NAMALWA (cell line): ENCODE results near the gene DNM2.
"Not testable (repeated sequence)": the region's sequence is repeated elsewhere in the genome, so short reads cannot be mapped to it uniquely, and the experiment has no call there.

Source experiments
- DNase-seq: peaks from one replicate; pipeline ENCODE4 v3.0.0-alpha.2; 2015; ENCODE audit warnings: low spot score

DNM2 gene

DNA sequence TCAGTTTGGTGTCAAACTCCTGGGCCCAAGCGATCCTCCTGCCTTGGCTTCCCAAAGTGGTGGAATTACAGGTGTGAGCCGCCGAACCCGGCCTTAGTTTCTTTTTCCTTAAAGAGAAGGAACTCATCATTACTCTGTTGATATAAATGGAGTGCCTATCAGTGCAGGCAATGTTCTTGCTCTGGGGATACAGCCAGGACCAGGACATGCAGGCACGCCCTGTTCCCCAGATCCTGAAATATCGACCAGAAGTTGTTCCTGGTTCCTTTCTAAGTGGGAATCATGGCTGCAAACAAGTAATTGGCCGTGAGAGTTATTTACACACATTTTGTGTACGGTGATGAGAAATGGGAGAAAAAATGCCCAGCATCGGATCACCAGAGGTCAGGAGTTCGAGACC, 8.4 kb downstream of the DNM2 start:
- no peak for DNase-seq

DNA sequence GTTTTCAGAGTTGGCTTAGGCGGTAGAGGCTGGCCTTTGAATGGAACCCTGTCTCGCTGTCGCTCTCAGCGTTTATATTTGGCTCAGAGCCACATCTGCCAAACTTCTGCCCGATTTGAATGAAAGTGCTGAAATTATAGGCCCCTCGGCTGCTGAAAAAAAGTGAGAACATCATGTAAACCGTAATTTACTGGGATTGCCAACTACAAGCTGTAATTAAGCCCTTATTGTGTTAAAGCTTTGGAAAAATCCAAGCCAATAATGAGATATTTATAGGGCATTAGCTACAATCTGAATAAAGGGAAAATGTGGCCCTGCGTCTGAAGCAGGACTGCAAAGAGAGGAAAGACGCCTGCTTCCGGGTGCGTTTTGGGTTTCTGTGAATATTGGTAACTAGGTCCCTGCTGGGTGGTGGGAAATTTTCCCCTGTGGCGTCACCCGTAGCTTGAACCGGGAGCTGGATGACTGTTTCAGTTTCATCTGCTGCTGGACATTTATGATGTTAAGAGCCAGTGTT, 9.9 kb downstream of the DNM2 start:
- no peak for DNase-seq

DNA sequence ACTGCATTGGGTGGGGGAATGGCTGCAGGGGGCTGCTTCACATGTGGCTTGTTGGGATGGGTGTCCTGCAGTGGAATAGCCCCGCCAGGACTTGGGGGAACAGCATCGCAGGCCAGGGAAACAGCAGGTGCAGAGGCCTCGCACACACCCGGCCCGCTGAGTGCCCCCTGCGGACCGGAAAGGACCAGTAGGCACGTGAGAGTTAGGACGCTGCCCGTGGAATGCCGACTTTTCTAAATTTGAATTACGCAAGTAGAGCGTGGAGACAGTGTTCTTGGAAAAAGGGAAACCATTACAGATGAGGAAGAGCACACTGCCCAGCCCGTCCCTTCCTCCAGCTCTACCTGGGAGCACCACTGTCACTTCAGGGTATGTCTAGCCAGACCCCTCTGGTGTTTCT, 11.5 kb downstream of the DNM2 start:
- DNase-seq = no peak

DNA sequence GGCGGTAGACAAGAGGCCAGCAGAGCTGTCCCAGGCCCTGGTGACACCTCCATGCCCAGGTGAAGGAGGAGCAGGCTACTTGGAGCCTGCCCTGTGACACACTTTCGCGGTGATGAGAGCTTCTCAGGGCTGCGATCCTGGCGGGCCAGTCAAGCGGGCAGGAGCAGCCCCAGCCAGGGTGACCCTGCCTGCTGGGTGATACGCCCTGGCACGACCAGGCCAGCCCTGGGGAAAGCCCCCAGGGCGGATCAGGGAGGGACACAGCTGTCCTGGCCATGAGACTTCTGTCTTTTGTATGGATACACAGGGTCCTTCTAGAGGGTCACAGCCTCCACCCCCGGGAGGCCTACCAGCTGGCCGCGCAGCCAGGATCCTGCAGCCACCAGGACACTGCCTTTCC, 13.1 kb downstream of the DNM2 start:
- DNase-seq = no peak

DNA sequence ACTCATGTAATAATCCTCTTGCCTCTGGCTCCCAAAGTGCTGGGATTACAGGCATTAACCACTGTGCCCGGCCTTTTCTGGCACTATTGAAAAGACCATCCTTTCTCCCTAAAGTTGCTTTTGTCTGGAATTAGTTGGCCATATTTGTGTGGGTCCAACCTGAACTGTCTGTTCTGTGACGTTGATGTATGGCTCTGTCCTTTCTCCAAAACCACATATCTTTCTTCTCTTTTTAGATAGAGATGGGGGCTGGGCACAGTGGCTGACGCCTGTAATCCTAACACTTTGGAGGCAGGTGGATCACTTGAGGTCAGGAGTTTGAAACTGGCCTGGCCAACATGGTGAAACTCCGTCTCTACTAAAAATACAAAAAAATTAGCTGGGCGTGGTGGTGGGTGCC, 17.9 kb downstream of the DNM2 start:
- no peak for DNase-seq

DNA sequence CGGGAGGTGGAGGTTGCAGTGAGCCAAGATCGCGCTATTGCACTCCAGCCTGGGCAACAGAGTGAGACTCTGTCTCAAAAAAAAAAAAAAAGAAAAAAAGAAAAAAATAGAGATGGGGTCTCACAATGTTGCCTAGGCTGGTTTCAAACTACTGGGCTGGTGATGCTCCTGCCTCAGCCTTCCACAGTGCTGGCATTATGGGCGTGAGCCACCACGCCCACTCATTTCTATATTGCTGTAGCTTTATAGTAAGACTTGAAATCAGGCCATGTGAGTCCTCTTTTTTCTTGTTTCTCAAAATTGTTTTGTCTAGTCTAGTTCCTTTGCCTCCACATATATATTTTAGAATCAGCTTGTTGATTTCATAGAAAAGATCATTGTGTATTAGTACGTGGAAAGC, 18.3 kb downstream of the DNM2 start:
- no peak for DNase-seq

DNA sequence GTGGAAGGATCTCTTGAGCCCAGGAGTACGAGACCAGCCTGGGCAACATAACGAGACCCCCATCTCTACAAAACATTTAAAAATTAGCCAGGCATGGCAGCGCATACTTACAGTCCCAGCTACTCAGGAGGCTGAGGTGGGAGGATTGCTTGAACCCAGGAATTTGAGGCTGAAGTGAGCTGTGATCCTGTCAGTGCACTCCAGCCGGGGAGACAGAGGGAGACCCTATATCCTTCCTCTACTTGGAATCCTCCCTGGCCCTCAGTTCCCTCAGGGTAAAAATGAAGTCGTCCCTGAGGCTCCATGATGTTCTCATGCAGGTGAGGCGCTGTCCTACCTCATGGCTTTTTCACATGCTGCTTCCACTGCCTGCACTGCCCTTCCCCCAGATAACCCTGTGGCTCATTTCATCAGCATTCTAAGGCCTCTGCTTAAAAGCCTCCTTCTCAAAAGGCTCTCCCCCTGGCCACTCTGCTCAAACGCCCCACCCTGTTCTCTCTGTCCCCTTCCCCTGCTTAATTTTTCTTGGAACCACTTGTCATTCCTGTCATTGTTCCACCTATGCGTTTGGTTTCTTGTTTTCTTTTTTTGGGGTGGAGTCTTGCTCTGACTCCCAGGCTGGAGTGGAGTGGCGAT, 19.2 kb downstream of the DNM2 start:
- DNase-seq = no peak

DNA sequence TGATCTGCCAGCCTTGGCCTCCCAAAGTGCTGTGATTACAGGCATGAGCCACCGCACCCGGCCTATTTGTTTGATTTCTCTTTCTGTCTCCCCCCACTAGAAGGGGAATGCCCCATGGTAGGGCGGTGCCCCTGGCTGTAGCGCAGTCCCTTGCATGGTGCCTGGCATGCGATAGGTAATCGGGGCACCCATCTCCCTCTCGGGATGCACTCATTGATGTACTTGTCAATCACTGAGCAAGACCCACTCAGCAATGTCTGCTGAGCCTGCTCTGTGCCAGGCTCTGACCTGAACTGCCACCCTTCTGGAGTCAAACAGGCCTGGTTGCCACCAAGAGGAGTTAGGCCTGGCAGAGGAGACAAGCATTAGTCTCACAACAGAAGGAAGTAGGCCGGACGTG, 19.8 kb downstream of the DNM2 start:
- no peak for DNase-seq

DNA sequence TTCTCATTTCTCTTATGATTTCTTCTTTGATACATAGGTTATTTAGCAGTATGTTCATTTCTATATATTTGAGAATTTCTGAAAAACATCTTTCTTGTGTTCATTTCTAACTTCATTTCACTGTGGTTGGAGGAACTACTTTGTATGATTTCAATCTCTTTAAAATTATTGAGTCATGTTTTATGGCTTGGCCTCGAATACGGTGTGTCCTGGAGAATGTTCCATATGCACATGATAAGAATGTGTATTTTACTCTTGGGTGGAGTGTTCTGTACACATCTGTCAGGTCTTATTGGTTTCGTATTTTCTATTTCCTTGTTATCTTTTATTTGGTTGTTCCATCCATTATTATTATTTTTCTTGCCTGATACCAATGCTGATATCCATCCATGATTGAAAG, 22.9 kb downstream of the DNM2 start:
- no peak for DNase-seq

DNA sequence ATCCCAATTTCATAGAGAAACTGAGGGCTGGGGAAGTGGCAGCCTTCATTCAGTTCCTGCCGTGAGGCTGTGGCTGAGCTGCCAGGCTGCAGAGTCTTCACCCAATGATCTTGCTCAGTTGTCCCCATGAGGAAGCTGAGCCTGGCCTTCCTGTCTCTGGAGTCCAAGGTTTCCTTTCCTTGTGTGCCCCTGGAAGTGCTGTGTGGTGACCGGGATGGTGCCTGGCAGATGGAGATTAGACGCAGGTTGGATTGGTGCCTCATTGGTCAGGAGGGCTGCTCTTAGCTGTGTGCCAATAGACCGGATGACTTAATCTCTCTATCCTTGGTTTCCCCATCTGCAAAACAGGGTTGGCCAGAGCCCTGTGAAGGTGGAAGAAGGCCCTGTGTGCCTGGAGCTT, 24.6 kb downstream of the DNM2 start:
- no peak for DNase-seq

DNA sequence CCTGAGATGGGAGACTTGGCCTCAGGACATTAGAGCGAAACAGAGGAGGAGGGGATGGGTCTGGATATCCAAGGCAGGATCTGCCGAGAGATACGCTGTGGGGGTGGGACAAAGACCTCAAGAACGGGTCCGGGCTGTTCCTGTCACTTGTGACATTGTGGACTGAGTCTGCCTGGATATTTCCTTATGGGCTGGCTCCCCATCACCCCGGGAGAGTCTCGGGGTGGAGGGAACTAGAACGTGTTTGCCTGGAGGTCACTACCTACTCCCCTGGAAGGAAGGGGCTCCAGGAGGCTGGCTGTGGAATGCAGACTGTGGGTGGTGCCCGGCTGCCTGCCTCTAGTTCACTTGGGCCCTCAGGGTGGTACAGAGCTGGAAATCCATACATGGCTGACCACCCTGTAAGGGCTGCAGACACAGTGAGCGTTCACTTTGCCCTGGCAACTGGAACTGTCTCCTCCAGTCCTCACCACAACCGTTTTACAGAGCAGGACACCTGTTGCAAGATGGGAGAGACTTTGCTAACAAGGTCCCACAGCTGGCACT, 26.4 kb downstream of the DNM2 start:
- DNase-seq = no peak

DNA sequence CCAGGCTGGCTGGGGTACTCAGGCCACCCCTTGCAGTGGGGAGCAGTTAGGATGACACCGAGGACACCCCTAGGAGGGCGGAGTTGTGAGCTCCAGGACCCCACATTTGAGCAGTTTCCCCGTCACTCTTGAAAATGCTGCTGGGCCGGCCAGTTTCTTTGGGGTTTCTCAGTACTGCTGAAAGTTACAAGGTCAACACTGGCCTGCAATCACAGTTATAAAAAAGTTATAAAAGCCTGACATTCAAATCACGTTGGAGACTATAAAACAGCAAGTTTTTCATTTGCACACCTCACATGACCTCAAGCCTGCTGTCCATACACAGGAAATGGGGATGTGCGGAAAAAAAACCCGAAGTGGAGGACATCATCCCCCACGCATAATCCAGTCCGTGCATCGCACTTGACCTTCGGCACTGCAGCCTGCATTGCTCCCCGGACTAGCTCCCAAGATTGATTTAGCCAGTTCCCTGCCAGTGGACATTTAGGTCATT, 27.0 kb downstream of the DNM2 start:
- DNase-seq = no peak

DNA sequence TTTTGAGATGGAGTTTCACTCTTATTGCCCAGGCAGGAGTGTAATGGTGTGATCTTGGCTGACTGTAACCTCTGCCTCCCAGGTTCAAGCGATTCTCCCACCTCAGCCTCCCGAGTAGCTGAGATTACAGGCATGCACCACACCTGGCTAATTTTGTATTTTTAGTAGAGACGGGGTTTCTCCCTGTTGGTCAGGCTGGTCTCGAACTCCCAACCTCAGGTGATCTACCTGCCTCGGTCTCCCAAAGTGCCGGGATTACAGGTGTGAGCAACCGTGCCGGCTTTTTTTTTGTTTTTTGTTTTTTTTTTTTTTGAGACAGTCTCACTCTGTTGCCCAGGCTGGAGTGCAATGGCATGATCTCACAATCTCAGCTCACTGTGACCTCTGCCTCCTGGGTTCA, 28.6 kb downstream of the DNM2 start:
- DNase-seq = not testable (repeated sequence)

DNA sequence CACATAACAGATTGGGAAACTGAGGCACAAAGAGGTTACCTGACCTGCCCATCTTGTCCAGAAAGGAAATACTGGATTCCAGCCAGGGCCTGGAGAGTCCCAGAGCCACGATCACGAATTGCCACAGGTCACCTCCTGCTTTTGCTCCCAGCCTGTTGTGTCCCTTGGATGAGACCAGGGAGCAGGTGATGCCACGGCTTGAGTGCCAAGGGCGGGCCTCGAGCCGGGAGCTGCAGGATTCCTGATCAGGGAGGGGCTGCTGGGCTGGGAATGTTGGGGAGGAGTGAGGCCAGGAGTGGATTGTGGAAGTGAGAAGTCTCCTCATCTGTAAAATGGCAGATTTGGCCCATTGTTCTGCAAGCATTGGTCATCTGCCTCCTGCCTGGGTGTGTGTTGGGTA, 29.4 kb downstream of the DNM2 start:
- DNase-seq = no peak

DNA sequence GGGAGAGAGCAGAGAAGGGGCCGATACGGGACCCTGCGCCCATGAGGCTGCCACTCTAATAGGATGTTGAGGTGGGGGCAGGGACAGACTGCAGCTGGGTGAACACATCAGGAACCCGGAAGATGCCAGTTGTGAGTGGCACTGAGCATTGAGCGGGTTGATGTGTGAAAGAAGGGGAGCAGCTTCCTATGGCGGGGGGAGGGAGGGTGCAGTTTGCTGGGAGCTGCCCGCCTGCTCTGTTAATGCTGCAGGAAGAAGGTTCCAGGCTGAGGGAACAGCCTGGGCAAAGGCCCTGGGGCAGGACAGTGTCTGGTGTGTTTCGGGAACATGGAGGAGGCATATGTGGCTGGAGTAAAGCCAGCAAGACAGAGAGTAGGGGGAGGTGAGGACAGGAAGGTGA, 29.8 kb downstream of the DNM2 start:
- no peak for DNase-seq

DNA sequence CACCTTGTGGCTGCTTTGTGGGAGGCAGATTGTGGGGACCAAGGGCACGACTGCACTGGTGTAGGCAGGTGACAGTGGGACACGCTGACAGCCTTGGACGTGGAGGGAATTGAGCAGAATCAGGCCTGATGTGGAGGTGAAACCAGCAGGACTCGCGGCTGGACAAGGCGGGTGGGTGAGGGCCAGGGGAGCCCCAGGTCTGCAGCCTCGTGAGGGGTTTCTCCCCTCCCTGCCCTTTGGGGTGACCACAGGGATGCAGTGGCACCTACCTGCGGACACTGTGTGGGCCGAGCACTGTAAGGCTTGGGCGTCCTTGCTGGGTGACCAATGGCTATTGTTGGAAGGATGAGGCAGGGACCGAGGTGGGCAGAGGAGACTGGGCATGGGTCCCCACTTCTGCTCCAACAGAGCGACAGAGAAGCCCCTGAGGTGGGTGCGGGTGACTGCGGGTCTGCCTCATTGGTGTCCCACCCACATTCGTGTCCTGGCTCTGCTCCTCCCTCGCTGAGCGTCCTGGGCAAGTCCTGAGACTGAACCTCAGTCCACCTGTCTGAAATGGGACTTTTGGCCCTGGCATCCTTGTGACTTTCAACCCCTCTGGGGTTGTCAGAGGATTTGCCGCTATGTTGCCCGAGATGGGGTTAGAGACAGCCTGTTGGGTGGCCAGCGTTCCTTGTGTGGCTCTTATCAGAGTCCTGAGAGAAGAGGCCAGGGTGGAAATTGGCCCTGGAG, 30.5 kb downstream of the DNM2 start:
- DNase-seq = no peak

DNA sequence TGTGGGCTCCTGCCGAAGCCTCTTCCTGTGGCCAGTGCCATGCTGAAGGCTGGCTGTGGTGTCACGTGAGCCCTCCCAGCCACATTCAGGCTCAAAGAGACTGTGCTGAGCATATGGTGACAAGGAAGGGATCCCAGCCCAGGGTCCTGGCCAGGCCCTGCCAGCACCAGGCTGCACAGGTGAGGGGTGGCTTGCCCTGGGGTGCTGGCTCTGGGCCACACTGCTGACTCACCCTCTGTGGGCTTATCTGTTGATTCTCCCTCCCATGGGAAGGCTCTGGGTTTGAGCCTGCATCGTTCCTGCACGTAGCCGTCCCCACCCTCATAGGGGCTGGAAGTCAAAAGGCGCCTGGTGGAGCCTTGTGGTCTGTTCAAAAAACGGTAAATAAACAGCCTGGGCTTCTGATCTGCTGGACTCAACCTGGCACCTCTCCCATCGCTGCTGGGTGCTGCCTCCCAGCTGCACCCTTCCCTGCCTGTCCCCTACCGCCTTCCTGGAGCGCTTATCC, 31.1 kb downstream of the DNM2 start:
- DNase-seq = no peak

DNA sequence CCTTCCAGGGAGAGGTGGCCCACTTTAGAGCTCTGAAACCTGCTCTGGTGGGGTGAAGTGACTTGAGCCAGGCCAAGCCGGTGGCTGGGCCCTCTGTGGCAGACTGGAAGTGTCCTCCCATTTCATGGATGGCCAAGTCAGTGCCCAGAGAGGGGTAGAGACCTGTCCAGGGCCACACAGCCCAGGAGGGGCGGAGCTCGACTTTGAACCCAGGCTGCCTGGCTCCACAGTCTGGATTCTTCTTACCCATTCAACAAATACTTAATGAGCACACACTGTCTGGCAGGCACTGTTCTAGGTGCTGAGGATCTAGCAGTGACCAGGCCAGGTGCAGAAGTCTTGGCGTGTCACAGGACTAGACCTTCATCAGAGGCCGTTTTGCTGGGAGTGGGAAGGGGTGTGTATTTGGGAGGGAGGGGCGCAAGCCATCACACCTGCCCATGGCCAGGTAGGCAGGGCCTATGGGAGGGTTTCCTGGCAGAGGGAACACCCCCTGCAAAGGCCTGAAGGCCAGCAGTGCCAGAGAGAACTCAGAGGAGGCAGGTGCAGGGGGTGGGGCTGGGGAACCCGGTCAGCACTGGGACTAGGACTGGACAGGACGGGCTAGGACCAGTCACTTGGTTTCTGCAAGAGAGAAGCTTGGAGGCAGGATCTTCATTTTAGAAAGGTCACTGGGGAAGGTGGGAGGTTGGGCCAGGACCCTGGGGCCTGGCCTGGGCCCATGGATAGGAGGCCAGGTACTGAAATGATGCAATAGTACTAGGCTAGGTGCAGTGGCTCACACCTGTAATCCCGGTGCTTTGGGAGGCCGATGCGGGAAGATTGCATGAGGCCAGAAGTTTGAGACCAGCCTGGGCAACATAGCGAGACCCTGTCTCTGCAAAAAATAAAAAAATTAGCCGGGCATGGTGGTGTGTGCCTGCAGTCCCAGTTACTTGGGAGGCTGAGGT, 31.8 kb downstream of the DNM2 start:
- DNase-seq = no peak

DNA sequence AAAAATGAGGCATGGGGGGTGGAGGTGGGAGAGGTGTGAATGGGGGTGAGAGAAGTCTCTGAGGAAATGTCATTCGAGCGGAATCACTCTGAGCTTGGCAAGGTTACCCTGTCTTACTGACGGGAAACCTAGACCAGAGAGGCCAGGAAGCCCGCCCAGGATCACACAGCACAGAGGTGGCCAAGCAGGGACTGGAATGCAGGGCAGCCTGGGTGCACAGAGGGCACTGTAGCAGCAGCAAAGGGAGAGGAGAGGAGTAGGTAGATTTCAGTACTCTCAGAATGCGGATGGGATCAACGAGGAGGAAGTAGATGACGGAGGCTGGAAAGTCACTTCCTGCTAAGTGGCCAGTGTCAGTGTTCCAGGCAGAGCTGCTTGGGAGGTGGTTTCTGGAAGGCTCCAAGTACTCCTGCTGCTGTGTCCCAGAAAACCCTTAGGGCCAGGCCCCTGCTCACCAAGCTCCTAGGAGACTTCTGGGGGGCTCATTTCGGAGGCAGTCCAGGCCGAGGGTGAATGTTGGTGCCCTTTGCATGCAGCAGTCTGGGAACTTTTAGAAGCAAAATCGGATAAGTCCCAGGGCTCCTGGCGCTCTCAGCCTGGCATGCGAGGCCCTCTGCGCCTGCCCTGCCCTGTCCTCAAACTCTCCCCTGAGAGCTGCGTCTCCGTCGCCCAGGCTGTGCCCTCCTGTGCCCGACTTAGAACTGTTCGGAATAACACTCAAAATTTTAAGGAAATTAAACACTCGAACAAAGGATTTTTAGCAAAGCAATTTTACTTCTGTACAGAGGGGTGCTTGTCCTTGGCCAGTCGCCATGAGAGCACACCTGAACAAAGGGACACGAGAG, 33.5 kb downstream of the DNM2 start:
- DNase-seq = no peak

DNA sequence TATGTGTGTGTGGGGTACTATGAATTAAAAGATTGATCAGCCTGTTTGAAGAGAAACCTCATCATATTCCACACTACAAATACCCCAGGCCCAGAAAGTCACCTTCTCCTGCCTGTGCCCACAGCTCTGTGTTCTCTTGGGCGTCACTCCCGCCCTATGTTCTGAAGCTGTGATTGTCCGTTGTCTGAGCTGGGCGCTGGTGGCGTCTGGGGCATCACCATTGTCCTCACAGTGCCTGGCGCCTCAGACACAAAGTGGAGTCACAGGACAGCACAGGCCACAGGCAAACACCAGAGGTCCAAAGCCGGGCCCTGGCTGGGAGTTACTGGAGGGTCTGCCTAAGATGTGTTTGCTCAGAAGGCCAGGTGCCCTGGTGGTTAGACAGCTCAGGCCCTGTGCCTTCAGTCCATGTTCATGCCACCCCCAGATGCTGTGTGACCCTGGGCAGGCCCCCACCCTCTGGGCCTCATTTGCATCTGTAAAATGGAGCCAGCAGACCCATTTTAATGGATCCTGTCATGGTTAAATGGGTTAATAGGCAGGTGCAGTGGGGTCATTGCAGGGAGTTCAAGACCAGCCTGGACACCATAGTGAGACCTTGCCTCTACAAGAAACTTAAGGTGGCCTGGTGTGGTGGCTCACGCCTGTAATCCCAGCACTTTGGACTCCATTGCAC, 34.5 kb downstream of the DNM2 start:
- DNase-seq = no peak
